Activated CD4-positive, alpha-beta T cell treated with anti-CD3 and anti-CD28 coated beads, Interleukin-2, amount 10 ng/mL, durations not matched to agents 24 days and 14 days (primary cell): ENCODE data around the gene PMP22. TPM values are rescaled to one million over a fixed set of nuclear protein-coding genes. Genes with fewer than 3 reads are reported as not detected.
A peak's percentile ranks its signal among the peaks of the same experiment; 100 is the strongest.

Source experiments
- DNase-seq: peaks from one replicate; pipeline ENCODE4 v3.0.0; 2022
- H3K27ac Mint-ChIP-seq: one replicate; pipeline ENCODE4 v1.8.0; 2022; ENCODE audit warnings: mild to moderate bottlenecking, mixed read lengths
- H3K27me3 Mint-ChIP-seq: one replicate; pipeline ENCODE4 v1.8.0; 2022; ENCODE audit warnings: mixed read lengths
- H3K36me3 Mint-ChIP-seq: one replicate; pipeline ENCODE4 v1.8.0; 2022; ENCODE audit warnings: low read depth, mild to moderate bottlenecking, mixed read lengths
- H3K4me1 Mint-ChIP-seq: one replicate; pipeline ENCODE4 v1.8.0; 2021; ENCODE audit warnings: mixed read lengths
- H3K4me3 Mint-ChIP-seq: one replicate; pipeline ENCODE4 v1.8.0; 2022; ENCODE audit warnings: mild to moderate bottlenecking, moderate library complexity, mixed read lengths
- H3K9me3 Mint-ChIP-seq: one replicate; pipeline ENCODE4 v1.8.0; 2021; ENCODE audit warnings: mixed read lengths
- intact Hi-C: fragments of 100-400 bp; cut with micrococcal nuclease; formaldehyde crosslinking; loops from one replicate; pipeline ENCODE4 v1.15.1; 2023
- total RNA-seq: library from RNA; stranded (reverse); gene quantifications from 2 replicates; pipeline ENCODE4 v1.2.3, GENCODE V29; 2022

Gene PMP22
- total RNA-seq, 1 donor from 2014 or later = 0.28 TPM

- H3K27ac Mint-ChIP-seq = no peak overlapping the region
- intact Hi-C loops = no loop called here
Measured at GRCh38 chr17:15268461-15268860, 3.3 kb upstream of the PMP22 start.

GRCh38 chr17:15267996-15268395, 2.9 kb upstream of the PMP22 start:
- Mint-ChIP-seq H3K4me3 (no peak overlapping the region), H3K9me3 (peaks cover 7% of the 10 kb centered on the region), H3K27ac (no peak overlapping the region), H3K4me1 (peaks cover 8% of the 10 kb centered on the region), H3K36me3 (no peaks in the 10 kb centered on the region), H3K27me3 (peaks cover 48% of the 10 kb centered on the region)
- no peak for DNase-seq
- intact Hi-C loops = no loop called here

More at GRCh38 chr17:15268461-15268860, 3.3 kb upstream of the PMP22 start:
- Mint-ChIP-seq H3K4me1 (peaks cover 8% of the 10 kb centered on the region), H3K4me3 (no peak overlapping the region), H3K27me3 (peaks cover 45% of the 10 kb centered on the region), H3K36me3 (no peaks in the 10 kb centered on the region), H3K9me3 (peaks cover 7% of the 10 kb centered on the region)
- no peak for DNase-seq

GRCh38 chr17:15266325-15267125, 1.4 kb upstream of the PMP22 start:
- Mint-ChIP-seq H3K4me3 (no peak overlapping the region), H3K27ac (no peak overlapping the region), H3K27me3 (peaks cover 59% of the 10 kb centered on the region), H3K9me3 (peaks cover 5% of the 10 kb centered on the region), H3K4me1 (peaks cover 12% of the 10 kb centered on the region), H3K36me3 (peaks cover 1% of the 10 kb centered on the region)
- no peak for DNase-seq
- intact Hi-C loops = no loop called here

- H3K9me3 Mint-ChIP-seq = no peaks in the 10 kb centered on the region
- peaks cover 16% of the 10 kb centered on the region for H3K4me1 Mint-ChIP-seq
- DNase-seq = no peak
- peaks cover 1% of the 10 kb centered on the region for H3K36me3 Mint-ChIP-seq
- intact Hi-C loops = no loop called here
- no peak overlapping the region for H3K27ac Mint-ChIP-seq
- H3K4me3 Mint-ChIP-seq = no peak overlapping the region
- H3K27me3 Mint-ChIP-seq = peaks cover 73% of the 10 kb centered on the region
Measured at GRCh38 chr17:15264542-15264941, 584 bp downstream of the PMP22 start.

GRCh38 chr17:15263680-15264079, 1.4 kb downstream of the PMP22 start:
- Mint-ChIP-seq H3K9me3 (no peaks in the 10 kb centered on the region), H3K4me3 (no peak overlapping the region), H3K27me3 (peaks cover 75% of the 10 kb centered on the region), H3K27ac (no peak overlapping the region), H3K36me3 (peaks cover 1% of the 10 kb centered on the region), H3K4me1 (peaks cover 16% of the 10 kb centered on the region)
- intact Hi-C loops = no loop called here
- DNase-seq = no peak

- Mint-ChIP-seq H3K27me3 (peaks cover 78% of the 10 kb centered on the region), H3K4me1 (peaks cover 16% of the 10 kb centered on the region), H3K36me3 (peaks cover 1% of the 10 kb centered on the region), H3K27ac (no peak overlapping the region), H3K9me3 (no peaks in the 10 kb centered on the region), H3K4me3 (no peak overlapping the region)
- intact Hi-C loops = no loop called here
- DNase-seq = no peak
Measured at GRCh38 chr17:15263206-15263579, 1.9 kb downstream of the PMP22 start.

GRCh38 chr17:15262291-15263205, 2.6 kb downstream of the PMP22 start:
- Mint-ChIP-seq H3K27ac (no peak overlapping the region), H3K4me3 (peak overlapping the region; percentile 63), H3K36me3 (peaks cover 1% of the 10 kb centered on the region), H3K4me1 (peaks cover 16% of the 10 kb centered on the region), H3K27me3 (peaks cover 75% of the 10 kb centered on the region), H3K9me3 (no peaks in the 10 kb centered on the region)
- DNase-seq = no peak
- intact Hi-C loops = no loop called here

- Mint-ChIP-seq H3K4me3 (peak overlapping the region; percentile 63), H3K4me1 (peaks cover 18% of the 10 kb centered on the region), H3K36me3 (peaks cover 1% of the 10 kb centered on the region), H3K27me3 (peaks cover 75% of the 10 kb centered on the region), H3K27ac (no peak overlapping the region), H3K9me3 (no peaks in the 10 kb centered on the region)
- intact Hi-C loops = no loop called here
- DNase-seq = no peak
Measured at GRCh38 chr17:15261802-15262290, 3.3 kb downstream of the PMP22 start.

- peak overlapping the region; percentile 84 for H3K4me3 Mint-ChIP-seq
- DNase-seq = peak; percentile 60
Measured at GRCh38 chr17:15261258-15261801, 3.8 kb downstream of the PMP22 start.

GRCh38 chr17:15260376-15261257, 4.5 kb downstream of the PMP22 start:
- DNase-seq = peak; percentile 89
- peaks cover 1% of the 10 kb centered on the region for H3K36me3 Mint-ChIP-seq
- H3K27me3 Mint-ChIP-seq = peaks cover 71% of the 10 kb centered on the region
- intact Hi-C loops = loop anchor here (1.0 kb wide), 1 partner anchor 243 kb away; no protein-coding TSS in a partner anchor
- no peak overlapping the region for H3K27ac Mint-ChIP-seq
- no peaks in the 10 kb centered on the region for H3K9me3 Mint-ChIP-seq
- H3K4me1 Mint-ChIP-seq = peaks cover 20% of the 10 kb centered on the region
- peak overlapping the region; percentile 84 for H3K4me3 Mint-ChIP-seq

More at GRCh38 chr17:15261258-15261801, 3.8 kb downstream of the PMP22 start:
- peaks cover 20% of the 10 kb centered on the region for H3K4me1 Mint-ChIP-seq
- H3K36me3 Mint-ChIP-seq = peaks cover 1% of the 10 kb centered on the region
- intact Hi-C loops = no loop called here
- H3K27ac Mint-ChIP-seq = no peak overlapping the region
- H3K9me3 Mint-ChIP-seq = no peaks in the 10 kb centered on the region
- H3K27me3 Mint-ChIP-seq = peaks cover 74% of the 10 kb centered on the region

GRCh38 chr17:15257796-15258512, 7.2 kb downstream of the PMP22 start:
- intact Hi-C loops = loop anchor here (10.0 kb wide), 1 partner anchor 737 kb away; the partner anchor contains the start of genes TTC19 and ZSWIM7
- Mint-ChIP-seq H3K4me1 (peaks cover 20% of the 10 kb centered on the region), H3K36me3 (peaks cover 1% of the 10 kb centered on the region), H3K27ac (no peak overlapping the region), H3K27me3 (peaks cover 55% of the 10 kb centered on the region), H3K4me3 (no peak overlapping the region), H3K9me3 (no peaks in the 10 kb centered on the region)
- no peak for DNase-seq

GRCh38 chr17:15257258-15257788, 7.8 kb downstream of the PMP22 start:
- intact Hi-C loops = loop anchor here (10.0 kb wide), 1 partner anchor 737 kb away; the partner anchor contains the start of genes TTC19 and ZSWIM7
- H3K27me3 Mint-ChIP-seq = peaks cover 53% of the 10 kb centered on the region
- H3K4me3 Mint-ChIP-seq = peak overlapping the region; percentile 5
- H3K9me3 Mint-ChIP-seq = no peaks in the 10 kb centered on the region
- H3K27ac Mint-ChIP-seq = no peak overlapping the region
- peaks cover 20% of the 10 kb centered on the region for H3K4me1 Mint-ChIP-seq
- DNase-seq = peak; percentile 88
- peaks cover 1% of the 10 kb centered on the region for H3K36me3 Mint-ChIP-seq
